Measurements from ENCODE around the gene PLCH2.

- TF ChIP-seq CTCF (IDR thresholded peaks at IDR 0.05) (no peak), POLR2A (IDR thresholded peaks at IDR 0.05) (no peak)
These were observed 5.6 kb upstream of the PLCH2 start for GRCh38 chr1:2470290-2471158.

All from right lobe of liver (tissue), 4 donors.